Astrocyte (in vitro differentiated cells and primary cell): Measurements from ENCODE around the gene ITGA2.

Source experiments
- EZH2 ChIP-seq: IDR thresholded peaks from 2 replicates; pipeline ENCODE4 v1.6.1; 2012; ENCODE audit warnings: mild to moderate bottlenecking, low read length, inconsistent platforms; ENCODE audit not compliant: insufficient read depth
- TF ChIP-seq, protein P1 (sequence below): IDR thresholded peaks from 2 replicates; pipeline ENCODE4 v1.5.1; 2011; ENCODE audit warnings: low read depth, mild to moderate bottlenecking, inconsistent platforms, low read length, moderate library complexity; ENCODE audit not compliant: insufficient read depth

DNA sequence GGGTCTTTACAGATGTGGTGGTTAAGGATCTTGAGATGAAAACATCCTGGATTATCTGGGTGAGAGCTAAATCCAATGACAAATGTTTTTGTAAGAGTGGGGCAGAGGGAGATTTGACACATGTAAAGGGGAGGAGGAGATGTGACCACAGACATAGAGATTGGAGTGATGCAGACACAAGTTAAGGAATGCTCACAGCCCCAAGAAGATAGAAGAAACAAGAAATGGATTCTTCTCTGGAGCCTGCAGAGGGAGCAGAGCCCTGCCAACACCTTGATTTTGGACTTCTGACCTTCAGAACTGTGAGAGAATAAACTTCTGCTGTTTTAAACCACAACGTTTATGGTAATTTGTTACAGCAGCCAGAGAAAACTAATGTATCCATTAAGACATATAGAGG lies 21.7 kb downstream of the ITGA2 start:
- TF ChIP-seq, protein P1, sequence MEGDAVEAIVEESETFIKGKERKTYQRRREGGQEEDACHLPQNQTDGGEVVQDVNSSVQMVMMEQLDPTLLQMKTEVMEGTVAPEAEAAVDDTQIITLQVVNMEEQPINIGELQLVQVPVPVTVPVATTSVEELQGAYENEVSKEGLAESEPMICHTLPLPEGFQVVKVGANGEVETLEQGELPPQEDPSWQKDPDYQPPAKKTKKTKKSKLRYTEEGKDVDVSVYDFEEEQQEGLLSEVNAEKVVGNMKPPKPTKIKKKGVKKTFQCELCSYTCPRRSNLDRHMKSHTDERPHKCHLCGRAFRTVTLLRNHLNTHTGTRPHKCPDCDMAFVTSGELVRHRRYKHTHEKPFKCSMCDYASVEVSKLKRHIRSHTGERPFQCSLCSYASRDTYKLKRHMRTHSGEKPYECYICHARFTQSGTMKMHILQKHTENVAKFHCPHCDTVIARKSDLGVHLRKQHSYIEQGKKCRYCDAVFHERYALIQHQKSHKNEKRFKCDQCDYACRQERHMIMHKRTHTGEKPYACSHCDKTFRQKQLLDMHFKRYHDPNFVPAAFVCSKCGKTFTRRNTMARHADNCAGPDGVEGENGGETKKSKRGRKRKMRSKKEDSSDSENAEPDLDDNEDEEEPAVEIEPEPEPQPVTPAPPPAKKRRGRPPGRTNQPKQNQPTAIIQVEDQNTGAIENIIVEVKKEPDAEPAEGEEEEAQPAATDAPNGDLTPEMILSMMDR, result no peak
- TF ChIP-seq EZH2, result no peak
